Mucosa of descending colon (tissue), 3 donors: ENCODE data around the gene BOLA3. TPM values are rescaled to one million over a fixed set of nuclear protein-coding genes. Genes with fewer than 3 reads are reported as not detected.
A peak's percentile ranks its signal among the peaks of the same experiment; 100 is the strongest.

Experiments
- ATAC-seq: fragments of 200-7000 bp; cut with Tn5 transposase; one replicate; pipeline ENCODE4 v1.9.1; 2020; ENCODE audit warnings: mild to moderate bottlenecking, moderate library complexity
- DNase-seq, 3 donors: peaks; one replicate each; pipeline ENCODE4 v3.0.0-alpha.2; 2020
- H3K36me3 ChIP-seq: fragments of 200-600 bp; one replicate; pipeline ENCODE4 v1.8.0; 2021; ENCODE audit warnings: low read depth, mild to moderate bottlenecking
- H3K4me1 ChIP-seq: fragments of 200-600 bp; one replicate; pipeline ENCODE4 v1.8.0; 2021; ENCODE audit warnings: low read depth, mild to moderate bottlenecking
- H3K4me3 ChIP-seq: fragments of 200-600 bp; one replicate; pipeline ENCODE4 v1.8.0; 2021; ENCODE audit warnings: mild to moderate bottlenecking
- H3K9me3 ChIP-seq: fragments of 200-600 bp; one replicate; pipeline ENCODE4 v1.8.0; 2021; ENCODE audit warnings: mild to moderate bottlenecking
- CTCF ChIP-seq: fragments of 200-600 bp; IDR thresholded peaks from one replicate; pipeline ENCODE4 v1.8.0; 2022; ENCODE audit warnings: antibody characterized with exemption, mild to moderate bottlenecking
- intact Hi-C, 2 donors: fragments of 100-400 bp; cut with DNase I in 1 of 2; cut with micrococcal nuclease in 1 of 2; formaldehyde crosslinking; loops; one replicate each; pipeline versions ENCODE4 v1.11.0 to v1.11.1; 2022; cut with DNase I, micrococcal nuclease
- total RNA-seq, 3 donors: library from RNA; stranded (reverse); fragmentation: NEBNext Ultra II Directional in 2 of 3; extraction: Animal tissue kit (Norgen Biotek cat#: 25700) in 2 of 3; gene quantifications; one replicate each; pipeline versions ENCODE4 v1.2.1 to v1.2.4, GENCODE V29; 2021 to 2023
- donor health status: DM: no; HTN: no; CAD: no; lungs with moderate emphysema.
- donor health status: DM: no; HTN: no; CAD: no.
- donor health status: DM: no; HTN: yes; CAD: no.

The BOLA3 gene
- total RNA-seq, 3 donors from 2014 or later, result 29.6 to 47.0 (median 38.0) TPM

- intact Hi-C loops, result no loop called here
- H3K4me1 ChIP-seq, result peaks cover 5% of the 10 kb centered on the region
- ATAC-seq, result peak; percentile 18
- H3K9me3 ChIP-seq, result no peaks in the 10 kb centered on the region
- no peak overlapping the region for H3K4me3 ChIP-seq
- no peaks in the 10 kb centered on the region for H3K36me3 ChIP-seq
- TF ChIP-seq CTCF, result no peak
- peak in 1 of 3 donors; percentile 39 for DNase-seq
These were observed 47.9 kb downstream of the BOLA3 start for GRCh38 chr2:74099835-74100234.

- Histone ChIP-seq H3K36me3 (no peaks in the 10 kb centered on the region), H3K9me3 (no peaks in the 10 kb centered on the region), H3K4me3 (no peak overlapping the region), H3K4me1 (peaks cover 5% of the 10 kb centered on the region)
- ATAC-seq (no peak), DNase-seq (no peak)
- intact Hi-C loops, result no loop called here
- no peak for TF ChIP-seq CTCF
These were observed 48.4 kb downstream of the BOLA3 start for GRCh38 chr2:74099271-74099670.

GRCh38 chr2:74097574-74097973 is 50.1 kb downstream of the BOLA3 start:
- DNase-seq (no peak), ATAC-seq (no peak)
- Histone ChIP-seq H3K9me3 (no peaks in the 10 kb centered on the region), H3K4me3 (no peak overlapping the region), H3K4me1 (peaks cover 5% of the 10 kb centered on the region), H3K36me3 (peaks cover 3% of the 10 kb centered on the region)
- TF ChIP-seq CTCF, result no peak
- intact Hi-C loops, result no loop called here

GRCh38 chr2:74096052-74096451 is 51.7 kb downstream of the BOLA3 start:
- H3K9me3 ChIP-seq, result no peaks in the 10 kb centered on the region
- DNase-seq, result peak in 1 of 3 donors; percentile 43
- H3K4me1 ChIP-seq, result peaks cover 5% of the 10 kb centered on the region
- peaks cover 4% of the 10 kb centered on the region for H3K36me3 ChIP-seq
- ATAC-seq, result peak; percentile 89
- TF ChIP-seq CTCF, result no peak
- intact Hi-C loops, result no loop called here
- H3K4me3 ChIP-seq, result no peak overlapping the region

GRCh38 chr2:74095632-74096031 is 52.1 kb downstream of the BOLA3 start:
- H3K36me3 ChIP-seq, result peaks cover 4% of the 10 kb centered on the region
- H3K9me3 ChIP-seq, result no peaks in the 10 kb centered on the region
- DNase-seq (peak in 1 of 3 donors; percentile 28), ATAC-seq (peak; percentile 61)
- TF ChIP-seq CTCF, result no peak
- H3K4me3 ChIP-seq, result no peak overlapping the region
- intact Hi-C loops, result no loop called here
- H3K4me1 ChIP-seq, result peaks cover 5% of the 10 kb centered on the region

GRCh38 chr2:74094291-74094690 is 53.4 kb downstream of the BOLA3 start:
- DNase-seq (no peak), ATAC-seq (no peak)
- intact Hi-C loops, result no loop called here

More at GRCh38 chr2:74094291-74094690, 53.4 kb downstream of the BOLA3 start:
- Histone ChIP-seq H3K36me3 (peaks cover 4% of the 10 kb centered on the region), H3K4me3 (no peak overlapping the region), H3K4me1 (peaks cover 5% of the 10 kb centered on the region), H3K9me3 (no peaks in the 10 kb centered on the region)
- TF ChIP-seq CTCF, result no peak
